Type B pancreatic cell (in vitro differentiated cells): ENCODE data around the gene GGNBP2. TPM values are rescaled to one million over a fixed set of nuclear protein-coding genes. Genes with fewer than 3 reads are reported as not detected.
A peak's percentile ranks its signal among the peaks of the same experiment; 100 is the strongest.

Experiments
- DNase-seq: peaks from one replicate; pipeline ENCODE4 v3.0.0; 2021; ENCODE audit warnings: mixed read lengths; ENCODE audit not compliant: unreplicated experiment; ENCODE audit errors: extremely low spot score
- H3K27ac Mint-ChIP-seq: 2 replicates; pipeline ENCODE4 v1.8.0; 2021; ENCODE audit warnings: mild to moderate bottlenecking, mixed read lengths
- H3K27me3 Mint-ChIP-seq: 2 replicates; pipeline ENCODE4 v1.8.0; 2021; ENCODE audit warnings: mixed read lengths
- H3K36me3 Mint-ChIP-seq: 2 replicates; pipeline ENCODE4 v1.8.0; 2021; ENCODE audit warnings: mixed read lengths
- H3K4me1 Mint-ChIP-seq: one replicate; pipeline ENCODE4 v1.8.0; 2021; ENCODE audit warnings: mixed read lengths; ENCODE audit not compliant: unreplicated experiment
- H3K4me3 Mint-ChIP-seq: 2 replicates; pipeline ENCODE4 v1.8.0; 2021; ENCODE audit warnings: mild to moderate bottlenecking, mixed read lengths
- H3K9me3 Mint-ChIP-seq: 2 replicates; pipeline ENCODE4 v1.8.0; 2021; ENCODE audit warnings: mixed read lengths
- CTCF ChIP-seq: fragments of 200-600 bp; sonication (generic); conservative IDR thresholded peaks from 2 replicates; pipeline ENCODE4 v1.5.0; 2021; ENCODE audit warnings: antibody characterized with exemption, mild to moderate bottlenecking
- long read RNA-seq: library from polyadenylated mRNA; unstranded; transcript quantifications from one replicate; pipeline ENCODE4 v2.0.0, GENCODE V29; 2020
- total RNA-seq: library from RNA; stranded (reverse); gene quantifications from 2 replicates; pipeline ENCODE4 v1.2.1, GENCODE V29; 2021; ENCODE audit warnings: low replicate concordance

Gene GGNBP2
- 63.7 and 72.0 TPM in 2 replicates for total RNA-seq
- long read RNA-seq, partial matches to known transcripts: 23 of 34 reads
- long read RNA-seq, other reads (novel, unspliced or antisense): 11 of 34 reads

GRCh38 chr17:36544307-36545076 is at the start of gene GGNBP2:
TSS of gene GGNBP2 (plus strand) at chr17:36544919. CDS start at chr17:36545725, 806 bp downstream.
- Mint-ChIP-seq H3K4me1 (peaks cover 19% of the 10 kb centered on the region), H3K27ac (peak within 1 kb of the TSS; percentile 99), H3K27me3 (no peaks in the 10 kb centered on the region), H3K36me3 (peaks cover 5% of the 10 kb centered on the region), H3K9me3 (no peaks in the 10 kb centered on the region), H3K4me3 (peak within 1 kb of the TSS; percentile 99)
- TF ChIP-seq CTCF: no peak
- DNase-seq: peak; percentile 94

GRCh38 chr17:36495076-36495578 is 49.6 kb upstream of the GGNBP2 start:
- DNase-seq: no peak
- no peaks in the 10 kb centered on the region for H3K27me3 Mint-ChIP-seq
- no peaks in the 10 kb centered on the region for H3K9me3 Mint-ChIP-seq
- H3K4me3 Mint-ChIP-seq: no peak overlapping the region
- H3K27ac Mint-ChIP-seq: peak overlapping the region; percentile 2
- peaks cover 28% of the 10 kb centered on the region for H3K36me3 Mint-ChIP-seq
- no peak for TF ChIP-seq CTCF
- H3K4me1 Mint-ChIP-seq: peaks cover 24% of the 10 kb centered on the region

GRCh38 chr17:36496018-36496789 is 48.5 kb upstream of the GGNBP2 start:
- DNase-seq: no peak
- H3K4me3 Mint-ChIP-seq: no peak overlapping the region
- peaks cover 24% of the 10 kb centered on the region for H3K4me1 Mint-ChIP-seq
- TF ChIP-seq CTCF: no peak
- H3K9me3 Mint-ChIP-seq: no peaks in the 10 kb centered on the region
- no peaks in the 10 kb centered on the region for H3K27me3 Mint-ChIP-seq
- H3K36me3 Mint-ChIP-seq: peaks cover 25% of the 10 kb centered on the region
- no peak overlapping the region for H3K27ac Mint-ChIP-seq

GRCh38 chr17:36498155-36498554 is 46.6 kb upstream of the GGNBP2 start:
- Mint-ChIP-seq H3K4me1 (peaks cover 19% of the 10 kb centered on the region), H3K27me3 (no peaks in the 10 kb centered on the region), H3K9me3 (no peaks in the 10 kb centered on the region), H3K27ac (no peak overlapping the region), H3K36me3 (peaks cover 14% of the 10 kb centered on the region), H3K4me3 (no peak overlapping the region)
- no peak for DNase-seq
- TF ChIP-seq CTCF: no peak

GRCh38 chr17:36498560-36499300 is 46.0 kb upstream of the GGNBP2 start:
- Mint-ChIP-seq H3K4me3 (no peak overlapping the region), H3K27me3 (no peaks in the 10 kb centered on the region), H3K4me1 (peaks cover 19% of the 10 kb centered on the region), H3K36me3 (peaks cover 18% of the 10 kb centered on the region), H3K27ac (no peak overlapping the region), H3K9me3 (no peaks in the 10 kb centered on the region)
- TF ChIP-seq CTCF: no peak
- no peak for DNase-seq
